Stimulated activated CD4-positive, alpha-beta T cell treated with anti-CD3 and anti-CD28 coated beads, TNF-alpha, amount 100 ng/mL, for 24 hours (primary cell): ENCODE data around the gene ADAT3.

ENCODE experiments used
- DNase-seq, 3 experiments: peaks; one replicate each; pipeline ENCODE4 v3.0.0-alpha.2; 2020; ENCODE audit warnings: low read depth in 3 of 3

ADAT3 gene

GRCh38 chr19:1905110-1905862 lies at the start of gene ADAT3, which contains the start of gene SCAMP4:
TSS of gene ADAT3 (plus strand) at chr19:1905399. CDS start at chr19:1912048, 6,649 bp downstream.
TSS of gene SCAMP4 (plus strand) at chr19:1905399. CDS start at chr19:1915020, 9,621 bp downstream.
- DNase-seq, result peak; percentile 94 to 99 (median 96)

DNA sequence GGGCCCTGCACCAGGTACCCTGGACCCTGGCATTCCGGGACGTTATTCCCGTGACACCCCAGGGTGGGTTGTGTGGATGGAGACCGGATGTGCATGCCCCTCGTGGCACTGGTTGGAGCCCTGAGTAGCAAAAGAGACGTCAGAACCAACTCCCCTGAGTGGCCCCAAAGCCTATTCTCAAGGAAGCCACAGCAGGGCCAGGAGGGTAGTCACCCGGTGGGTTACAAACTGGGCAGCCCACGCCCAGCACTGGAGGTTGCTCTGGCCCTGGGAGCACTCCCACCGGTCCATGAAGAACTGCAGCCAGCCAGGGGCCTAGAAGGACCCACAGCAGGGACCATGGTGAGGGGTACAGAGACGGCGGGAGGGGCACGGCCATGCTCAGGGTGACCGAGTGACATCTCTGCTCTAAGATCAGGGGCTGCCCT lies 49.4 kb upstream of the ADAT3 start:
- peak in 1 of 3 experiments; percentile 40 for DNase-seq

- DNase-seq, result no peak
Measured at GRCh38 chr19:1856345-1856697, 48.9 kb upstream of the ADAT3 start.

DNA sequence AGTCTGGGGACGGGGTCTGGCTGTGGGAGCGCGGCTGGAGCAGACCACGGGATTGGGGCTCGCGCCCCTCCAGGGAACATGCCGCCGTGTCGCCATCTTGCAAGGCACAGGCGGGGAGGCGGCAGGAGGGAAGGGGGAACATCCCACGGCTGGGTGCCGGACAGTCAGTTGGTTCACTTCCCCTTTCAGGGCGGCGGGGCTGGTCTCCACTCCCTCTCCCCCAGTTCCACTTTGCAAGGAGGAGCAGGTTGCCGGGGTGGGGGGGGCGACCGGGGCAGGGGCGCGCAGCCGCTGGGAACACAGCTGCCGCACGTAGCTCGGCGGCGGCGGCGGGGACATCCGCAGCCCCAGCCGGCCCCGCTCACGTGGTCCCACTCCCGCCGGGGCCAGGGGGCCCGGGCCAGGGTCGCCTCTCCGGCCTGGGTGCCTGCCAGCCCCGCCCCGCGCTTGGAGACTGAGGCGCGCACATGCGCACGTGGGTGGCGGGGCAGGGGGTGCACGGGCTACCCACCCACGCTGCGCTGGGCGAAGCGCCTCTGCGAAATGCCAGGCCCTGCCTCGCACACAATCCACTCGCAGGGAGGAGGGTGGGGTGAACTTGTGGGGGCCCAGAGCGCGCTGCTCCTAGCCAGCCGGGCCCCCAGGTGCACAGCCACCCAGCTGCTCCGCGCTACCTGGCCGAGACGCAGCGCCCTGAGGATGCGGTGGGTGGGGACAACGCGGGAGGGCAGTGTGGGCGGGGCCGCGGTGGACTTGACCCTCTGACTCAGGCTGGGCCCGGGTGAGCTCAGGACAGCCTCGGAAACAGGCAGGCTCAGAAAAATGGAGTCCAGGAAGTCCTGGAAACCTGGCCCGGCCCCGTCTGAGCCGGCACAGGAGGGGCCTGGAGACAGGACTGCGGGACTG lies 48.2 kb upstream of the ADAT3 start:
- peak in 1 of 3 experiments; percentile 61 for DNase-seq

DNA sequence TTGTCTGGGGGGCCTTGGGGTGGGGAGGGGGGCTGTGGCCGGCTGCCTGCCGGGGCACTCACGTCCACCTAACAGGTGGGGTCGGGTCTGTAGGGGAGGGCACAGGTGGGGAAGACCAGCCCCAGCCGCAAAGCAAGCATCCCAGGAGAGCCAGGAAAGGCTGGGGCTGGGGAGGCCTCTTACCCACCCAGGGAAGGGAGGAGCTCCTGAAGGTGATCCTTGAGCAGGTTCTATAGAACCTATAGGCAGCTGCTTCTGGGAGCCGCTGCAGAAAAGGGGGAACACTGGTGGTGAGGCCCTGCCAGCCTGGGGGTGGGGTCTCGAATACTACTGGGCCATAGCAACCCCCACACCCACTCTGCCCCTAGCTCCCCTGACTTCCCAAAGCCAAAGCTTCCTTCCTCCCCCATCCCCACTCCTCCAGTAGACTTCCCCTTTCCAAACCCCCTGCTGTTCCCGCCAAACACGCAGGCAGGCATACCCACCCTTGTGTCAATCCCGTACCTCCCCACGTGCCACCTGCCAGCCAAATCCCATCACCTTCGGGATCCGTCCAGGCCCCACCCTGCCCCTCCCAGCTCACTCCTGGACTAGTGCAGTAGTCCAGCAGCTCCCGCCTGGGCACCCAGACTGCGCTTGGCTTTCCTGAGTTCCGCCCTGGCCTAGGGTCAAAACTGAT lies 47.4 kb upstream of the ADAT3 start:
- no peak for DNase-seq

- no peak for DNase-seq
Measured at GRCh38 chr19:1858412-1859081, 46.7 kb upstream of the ADAT3 start.

- no peak for DNase-seq
Measured at GRCh38 chr19:1859331-1859781, 45.8 kb upstream of the ADAT3 start.

- DNase-seq, result peak in 1 of 3 experiments; percentile 50
Measured at GRCh38 chr19:1860042-1860775, 45.0 kb upstream of the ADAT3 start.

- DNase-seq, result no peak
Measured at GRCh38 chr19:1860821-1861598, 44.2 kb upstream of the ADAT3 start.

DNA sequence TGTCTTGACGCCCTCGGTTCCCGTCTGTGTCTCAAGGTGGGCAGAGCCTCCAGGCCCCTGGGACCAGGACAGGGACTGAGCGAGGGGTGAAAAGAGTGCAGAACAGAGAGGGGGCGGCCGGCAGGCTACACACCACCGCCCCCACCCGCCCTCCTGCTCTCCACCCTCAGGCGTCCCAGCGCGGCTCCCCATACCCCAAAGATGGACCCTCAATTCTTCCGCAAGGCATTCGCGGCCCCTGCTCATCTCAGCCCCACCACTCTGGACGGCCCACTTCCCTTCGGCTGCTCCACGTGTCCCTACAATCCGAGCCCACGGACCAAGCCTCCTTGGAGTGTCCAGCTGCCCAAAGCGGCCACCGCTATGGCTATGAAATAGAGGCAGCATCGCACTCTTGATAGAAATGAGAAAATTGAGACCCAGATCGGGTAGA lies 43.6 kb upstream of the ADAT3 start:
- no peak for DNase-seq

- no peak for DNase-seq
Measured at GRCh38 chr19:1862068-1862423, 43.2 kb upstream of the ADAT3 start.

GRCh38 chr19:1862424-1863327 lies 42.5 kb upstream of the ADAT3 start:
- peak in 1 of 3 experiments; percentile 51 for DNase-seq

GRCh38 chr19:1863328-1863637 lies 41.9 kb upstream of the ADAT3 start, which contains the start of gene KLF16:
TSS of gene KLF16 (minus strand) at chr19:1863579. CDS start at chr19:1863497, 82 bp downstream.
- no peak for DNase-seq

DNA sequence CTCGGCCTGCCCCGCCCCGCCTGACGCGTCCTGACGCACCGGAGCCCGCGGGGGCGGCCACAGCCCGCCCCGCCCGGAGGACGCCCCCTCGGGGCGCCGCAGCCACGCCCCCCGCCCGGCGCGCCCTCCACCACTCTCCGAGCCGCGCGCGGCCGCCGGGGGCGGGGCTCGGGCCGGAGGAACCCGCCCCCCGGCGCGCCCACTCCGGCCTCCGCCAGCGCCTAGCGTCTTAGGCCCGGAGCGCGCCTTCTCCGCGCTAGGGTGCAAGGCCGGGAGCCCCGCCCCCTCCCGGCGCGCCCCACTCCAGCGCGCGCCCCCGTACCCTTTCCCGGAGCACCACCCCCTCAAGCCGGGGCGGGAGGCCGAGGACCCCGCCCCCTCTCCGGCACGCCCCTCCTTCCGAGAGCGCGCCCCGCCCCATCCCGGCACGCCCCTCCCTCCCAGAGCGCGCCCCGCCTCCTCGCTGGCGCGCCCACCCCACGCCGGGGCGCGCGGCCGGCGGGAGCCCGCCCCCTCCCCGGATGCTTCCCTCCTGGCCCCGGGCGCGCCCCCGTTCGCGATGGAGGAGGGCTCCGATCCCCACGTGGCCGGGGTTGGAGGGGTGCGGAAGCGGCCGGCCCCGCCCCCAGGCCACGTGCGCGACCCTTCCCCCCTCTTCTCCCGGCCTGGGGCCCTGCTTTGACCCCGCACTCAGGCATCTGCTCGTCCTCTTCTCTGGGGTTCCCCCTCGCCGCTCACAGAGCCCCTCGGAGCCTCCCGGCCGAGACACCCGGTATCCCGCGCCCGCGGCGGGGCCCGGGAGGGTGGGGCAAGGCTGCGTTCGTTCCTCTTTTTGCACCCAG lies 41.3 kb upstream of the ADAT3 start:
- DNase-seq, result peak; percentile 83 to 93 (median 92)

DNA sequence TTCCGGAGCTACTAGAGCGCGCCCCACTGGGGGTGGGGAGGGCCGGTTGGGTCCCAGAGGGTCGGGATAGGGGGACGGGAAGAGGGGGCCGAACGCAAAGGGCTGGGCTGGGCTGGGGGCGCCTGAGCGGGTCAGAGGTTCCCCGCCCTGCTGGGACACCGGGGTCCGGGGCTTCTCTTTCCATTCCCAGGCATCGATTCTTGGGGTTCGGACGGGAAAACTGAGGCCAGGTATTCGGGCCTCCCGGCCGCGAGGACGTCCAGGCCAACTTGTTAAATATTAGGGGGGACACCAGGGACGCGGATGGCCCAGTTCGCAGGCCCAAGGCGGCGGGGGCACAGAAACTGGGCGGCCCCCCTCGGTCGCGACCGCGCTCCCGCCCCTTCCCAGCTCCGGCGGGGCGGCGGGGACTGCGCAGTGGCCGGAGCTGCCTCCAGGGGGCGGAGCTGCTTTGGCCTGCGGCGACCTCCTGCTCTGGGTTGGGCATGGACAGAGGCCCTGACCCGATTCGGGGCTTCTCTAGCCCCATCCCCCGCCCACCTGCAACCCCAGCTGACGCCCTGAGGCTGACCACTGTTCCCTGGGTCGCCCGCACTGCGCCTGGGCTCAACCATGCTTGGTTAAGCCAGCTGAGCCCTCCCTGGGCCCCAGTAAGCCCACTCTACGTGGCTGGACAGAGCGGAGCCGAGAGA lies 40.6 kb upstream of the ADAT3 start:
- DNase-seq, result peak in 2 of 3 experiments; percentile 46 to 62

DNA sequence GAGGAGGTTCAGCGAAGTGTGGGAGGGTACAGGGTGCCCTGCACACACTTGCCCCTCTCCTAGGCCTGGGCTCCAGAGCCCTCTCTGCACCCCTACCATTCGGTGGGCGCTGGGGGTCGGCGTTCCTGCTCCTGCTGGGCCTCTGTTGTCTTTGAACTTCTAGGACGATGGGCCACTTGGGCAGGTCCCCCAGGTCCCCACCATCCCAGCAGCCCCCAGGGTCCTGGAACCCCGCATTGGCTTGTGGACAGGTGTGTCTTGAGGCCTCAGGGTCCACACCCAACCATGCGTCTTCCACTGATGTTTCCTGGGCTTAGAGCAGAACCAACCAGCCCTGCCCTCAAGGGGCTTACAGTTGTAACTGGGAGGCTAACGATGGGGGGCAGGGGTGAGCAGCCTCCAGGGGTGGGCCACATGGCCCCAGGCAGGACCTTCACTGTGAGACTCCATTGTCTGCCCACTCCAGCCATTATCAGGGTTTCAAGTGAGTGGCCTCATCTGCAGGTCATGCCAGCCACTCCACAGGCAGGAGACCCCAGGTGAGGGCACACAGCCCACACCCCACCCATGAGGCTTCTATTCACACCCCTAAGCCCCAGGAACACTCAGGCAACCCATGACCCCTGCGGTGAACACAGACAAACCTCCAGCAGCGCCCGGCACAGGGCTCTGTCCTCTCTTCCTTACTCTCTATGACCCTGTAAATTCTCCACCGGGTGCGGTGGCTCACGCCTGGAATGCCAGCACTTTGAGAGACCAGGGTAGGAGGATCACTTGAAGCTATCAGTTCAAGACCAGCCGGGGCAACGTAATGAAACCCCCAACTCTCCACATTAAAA lies 39.8 kb upstream of the ADAT3 start:
- no peak for DNase-seq
